HG03159 (cell line): ENCODE measurements around the gene MICB.
"Not testable (repeated sequence)": the region's sequence is repeated elsewhere in the genome, so short reads cannot be mapped to it uniquely, and the experiment has no call there.

ENCODE experiments used
- ATAC-seq: cut with Tn5 transposase; IDR thresholded peaks from one replicate; pipeline ENCODE4 v1.9.1; 2021; ENCODE audit warnings: mild to moderate bottlenecking, moderate library complexity; ENCODE audit not compliant: unreplicated experiment

Gene MICB

DNA sequence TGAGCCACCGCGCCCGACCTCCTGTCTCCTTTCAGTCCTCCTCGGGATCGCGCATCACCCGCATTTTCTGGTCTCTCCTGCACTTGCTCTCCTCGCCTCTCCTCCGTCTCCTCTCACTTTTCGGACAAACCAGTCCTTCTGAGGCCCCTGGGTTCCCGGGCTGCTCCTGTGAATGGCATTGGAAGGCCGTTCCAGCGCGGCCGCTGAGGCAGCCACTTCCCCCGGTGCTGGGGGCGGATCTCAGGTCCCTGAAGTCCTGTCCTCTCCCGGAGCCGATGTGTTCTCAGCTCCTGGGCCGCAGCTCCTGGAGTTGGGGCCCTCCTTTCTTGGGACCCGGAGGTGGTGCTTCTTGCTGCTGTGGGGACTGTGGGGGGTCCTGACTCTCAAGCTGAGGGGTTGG lies 803 bp downstream of the MICB start:
- no peak for ATAC-seq

- not testable (repeated sequence) for ATAC-seq
Observed at GRCh38 chr6:31499648-31500047, 1.7 kb downstream of the MICB start.

DNA sequence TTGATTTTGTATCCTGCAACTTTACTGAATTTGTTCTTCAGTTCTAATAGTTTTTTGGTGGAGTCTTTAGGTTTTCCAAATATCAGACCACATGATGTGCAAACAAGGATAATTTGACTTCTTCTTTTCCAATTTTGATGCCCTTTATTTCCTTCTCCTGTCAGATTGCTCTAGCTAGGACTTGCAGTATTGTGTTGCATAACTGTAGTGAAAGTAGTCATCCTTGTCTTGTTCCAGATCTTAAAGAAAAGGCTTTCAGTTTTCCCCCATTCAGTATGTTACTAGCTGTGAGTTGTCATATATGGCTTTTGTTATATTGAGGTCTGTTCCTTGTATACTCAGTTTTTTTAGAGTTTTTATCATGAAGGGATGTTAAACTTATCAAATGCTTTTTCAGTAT lies 4.6 kb downstream of the MICB start:
- no peak for ATAC-seq

DNA sequence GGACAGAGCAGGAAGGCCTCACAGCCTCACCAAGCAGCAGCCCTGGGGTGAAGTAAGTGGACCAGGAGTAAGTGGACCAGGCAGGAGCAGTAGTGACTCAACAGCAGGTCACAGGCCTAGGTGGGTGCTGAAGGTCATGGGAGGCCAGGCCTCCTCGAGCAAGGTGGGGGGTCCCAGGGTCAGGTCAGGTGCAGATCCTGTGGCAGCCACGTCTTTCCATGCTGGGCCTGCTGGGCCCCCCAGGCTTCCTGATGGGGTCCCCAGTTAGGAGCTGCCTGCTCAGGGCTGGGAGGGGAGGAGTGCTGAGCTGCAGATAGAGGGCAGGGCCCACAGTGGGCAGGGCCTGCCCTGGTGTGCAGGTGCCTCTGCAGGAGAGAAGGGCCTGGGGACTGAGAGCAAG lies 11.1 kb downstream of the MICB start:
- not testable (repeated sequence) for ATAC-seq

- ATAC-seq: no peak
Observed at GRCh38 chr6:31510007-31510406, 12.1 kb downstream of the MICB start.

DNA sequence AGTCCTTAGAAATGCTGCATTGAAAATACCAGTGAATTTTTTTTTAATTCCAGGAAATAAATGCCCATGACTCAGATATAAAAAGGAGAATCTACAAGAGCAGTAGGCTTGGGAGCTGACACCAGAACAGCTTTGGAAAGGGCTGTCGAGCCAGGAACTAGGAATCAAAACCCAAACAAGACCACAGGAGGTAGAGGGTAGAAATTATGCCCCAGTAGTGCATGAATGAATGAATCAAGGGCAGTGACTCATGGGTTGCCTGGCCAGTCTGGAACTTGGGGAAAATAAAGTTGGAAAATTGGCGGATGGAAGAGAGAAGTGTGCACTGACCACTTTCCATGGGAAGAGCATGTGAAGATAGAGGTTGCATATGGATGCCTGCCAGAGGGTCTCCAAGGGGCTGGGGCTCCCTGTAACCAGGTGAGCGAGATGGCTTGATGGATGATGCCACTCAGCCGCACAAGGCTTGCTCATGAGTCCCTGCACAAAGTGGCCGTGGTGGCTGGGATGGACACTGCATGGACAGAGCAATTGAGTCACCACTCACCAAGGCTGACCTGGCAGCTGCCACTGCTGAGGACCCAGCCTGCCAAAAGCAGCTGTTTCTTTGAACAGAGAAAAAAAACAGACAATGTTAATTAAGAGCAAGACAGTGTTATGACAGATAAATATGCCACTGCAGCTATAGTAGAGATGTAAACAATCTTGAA lies 15.7 kb downstream of the MICB start:
- no peak for ATAC-seq

DNA sequence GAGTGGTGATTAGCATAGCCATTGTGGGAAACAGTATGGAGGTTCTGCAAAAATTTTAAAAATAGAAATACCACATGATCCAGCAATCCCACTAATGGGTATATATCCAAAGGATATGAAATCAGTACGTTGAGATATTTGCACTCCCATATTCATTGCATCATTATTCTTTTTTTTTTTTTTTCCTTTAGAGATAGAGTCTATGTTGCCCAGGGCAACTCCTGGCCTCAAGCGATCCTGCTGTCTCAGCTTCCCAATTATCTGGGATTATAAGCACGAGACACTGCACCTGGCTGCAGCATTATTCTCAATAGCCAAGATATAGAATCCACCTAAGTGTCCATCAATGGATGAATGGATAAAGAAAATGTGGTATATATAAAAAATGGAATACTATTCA lies 23.9 kb downstream of the MICB start:
- ATAC-seq: no peak

GRCh38 chr6:31525553-31525931 lies 27.6 kb downstream of the MICB start:
- no peak for ATAC-seq

GRCh38 chr6:31525932-31526591 lies 28.1 kb downstream of the MICB start:
- ATAC-seq: no peak

GRCh38 chr6:31528307-31528777 lies 30.4 kb downstream of the MICB start:
- ATAC-seq: no peak

GRCh38 chr6:31528821-31529328 lies 30.9 kb downstream of the MICB start, which contains the start of gene MCCD1:
TSS of gene MCCD1 (plus strand) at chr6:31528962. CDS start at chr6:31529015, 53 bp downstream.
- no peak for ATAC-seq

GRCh38 chr6:31529329-31530150 lies 31.6 kb downstream of the MICB start:
- no peak for ATAC-seq

DNA sequence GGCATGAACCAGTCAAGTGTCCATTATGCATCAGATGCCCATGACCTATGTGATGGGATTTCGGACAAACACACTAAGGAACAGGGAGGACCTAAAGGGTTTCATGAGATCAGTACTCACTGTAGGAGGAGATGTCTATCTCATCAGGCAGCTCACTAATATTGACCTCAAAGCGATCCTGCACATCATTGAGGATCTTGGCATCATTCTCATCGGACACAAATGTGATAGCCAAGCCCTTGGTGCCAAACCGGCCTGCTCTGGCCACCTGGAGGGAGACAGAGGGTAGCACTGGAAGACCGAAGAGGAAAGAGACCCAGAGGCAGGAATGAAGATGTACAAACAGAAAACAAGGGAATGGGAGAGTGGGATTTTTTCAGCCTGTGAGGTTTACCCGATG lies 32.7 kb downstream of the MICB start:
- no peak for ATAC-seq

DNA sequence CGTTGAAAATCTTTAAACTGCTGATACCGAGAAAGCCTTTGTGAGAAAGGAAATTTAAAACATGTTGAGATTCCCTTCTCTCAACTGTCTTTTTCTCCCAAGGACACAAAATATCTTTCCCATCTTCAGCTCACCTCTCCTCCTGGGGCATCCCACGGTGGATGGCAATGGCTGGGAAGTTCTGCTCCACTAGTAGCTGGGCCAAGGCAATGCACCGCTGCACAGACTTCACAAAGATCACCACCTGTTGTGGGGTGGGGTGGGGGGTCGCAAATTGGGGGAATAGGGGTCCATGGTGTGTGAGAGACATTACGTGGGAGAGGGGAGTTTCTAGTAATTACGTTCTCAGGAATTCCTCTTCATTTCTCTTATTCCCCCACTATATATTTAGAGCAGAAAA lies 33.2 kb downstream of the MICB start:
- no peak for ATAC-seq

DNA sequence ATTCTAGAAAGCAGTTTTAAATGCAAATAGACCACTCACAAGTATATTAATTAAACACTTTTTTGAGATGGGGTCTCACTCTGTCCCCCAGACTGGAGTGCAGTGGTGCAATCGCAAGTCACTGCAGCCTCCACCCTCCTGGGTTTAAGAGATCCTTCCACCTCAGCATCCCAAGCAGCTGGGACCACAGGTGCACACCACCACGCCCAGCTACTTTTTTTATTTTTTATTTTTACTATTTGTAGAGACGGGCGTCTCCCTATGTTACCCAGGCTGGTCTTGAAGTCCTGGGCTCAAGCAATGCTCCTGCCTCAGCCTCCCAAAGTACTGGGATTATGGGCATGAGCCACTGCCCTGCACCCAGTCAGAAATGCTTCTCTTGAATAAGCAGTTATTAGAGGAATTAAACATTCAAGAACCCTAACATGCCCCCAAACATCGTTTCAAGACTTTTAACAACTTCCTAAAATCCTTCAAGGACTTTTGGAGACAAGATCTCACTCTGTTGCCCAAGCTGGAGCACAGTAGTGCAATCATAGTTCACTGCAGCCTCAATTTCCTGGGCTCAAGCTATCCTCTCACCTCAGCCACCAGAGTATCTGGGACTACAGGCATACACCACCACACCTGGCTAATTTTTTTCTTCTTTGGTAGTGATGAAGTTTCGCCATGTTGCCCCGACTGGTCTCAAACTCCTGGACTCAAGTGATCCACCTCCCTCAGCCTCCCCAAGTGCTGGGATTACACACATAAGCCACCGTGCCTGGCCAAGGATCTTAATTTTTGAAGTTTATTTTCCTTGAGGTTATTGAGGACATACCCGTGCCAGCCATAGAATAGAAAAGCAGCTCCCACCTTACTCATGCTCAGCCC lies 34.1 kb downstream of the MICB start:
- no peak for ATAC-seq

- ATAC-seq: no peak
Observed at GRCh38 chr6:31532644-31533454, 34.9 kb downstream of the MICB start.

DNA sequence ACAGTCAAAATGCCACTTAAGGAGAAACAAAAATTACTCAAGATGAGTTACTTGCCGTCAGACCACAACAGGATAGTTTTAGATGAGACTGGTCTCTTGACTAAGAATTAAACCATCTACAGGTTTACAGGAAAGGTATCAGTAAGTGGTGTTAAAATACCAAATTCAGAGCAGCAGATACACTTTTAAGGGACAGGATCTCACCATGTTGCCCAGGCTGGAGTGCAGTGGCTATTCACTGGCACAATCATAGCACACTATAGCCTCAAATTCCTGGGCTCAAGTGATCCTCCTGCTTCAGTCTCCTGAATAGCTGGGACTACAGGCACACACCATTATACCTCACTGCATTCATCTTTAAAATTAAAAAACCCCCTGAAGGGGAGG lies 35.5 kb downstream of the MICB start:
- ATAC-seq: no peak

- no peak for ATAC-seq
Observed at GRCh38 chr6:31534011-31534410, 36.1 kb downstream of the MICB start.

- ATAC-seq: no peak
Observed at GRCh38 chr6:31534521-31535040, 36.6 kb downstream of the MICB start.
